Right renal pelvis (tissue), 4 donors: Measurements from ENCODE around the gene PDZRN3. TPM values are rescaled to one million over a fixed set of nuclear protein-coding genes. Genes with fewer than 3 reads are reported as not detected.
"Not testable (repeated sequence)": the region's sequence is repeated elsewhere in the genome, so short reads cannot be mapped to it uniquely, and the experiment has no call there.

Source experiments
- DNase-seq, 4 donors: peaks; one replicate each; pipeline ENCODE4 v3.0.0-alpha.2; 2013; ENCODE audit warnings: low read depth in 4 of 4, low spot score in 3 of 4, missing footprints in 1 of 4
- polyA plus RNA-seq, 4 donors: library from polyadenylated mRNA; unstranded; fragments of 120-200 nt; gene quantifications; one replicate each; pipeline ENCODE4 v1.2.1, GENCODE V29; 2013; ENCODE audit not compliant: insufficient read length in 4 of 4

The PDZRN3 gene
- polyA plus RNA-seq, 4 donors: 35.6 to 51.6 (median 45.7) TPM

- no peak for DNase-seq
Measured at GRCh38 chr3:73597476-73597875, 27.3 kb downstream of the PDZRN3 start.

GRCh38 chr3:73592154-73593144, 32.3 kb downstream of the PDZRN3 start:
- DNase-seq: no peak

DNA sequence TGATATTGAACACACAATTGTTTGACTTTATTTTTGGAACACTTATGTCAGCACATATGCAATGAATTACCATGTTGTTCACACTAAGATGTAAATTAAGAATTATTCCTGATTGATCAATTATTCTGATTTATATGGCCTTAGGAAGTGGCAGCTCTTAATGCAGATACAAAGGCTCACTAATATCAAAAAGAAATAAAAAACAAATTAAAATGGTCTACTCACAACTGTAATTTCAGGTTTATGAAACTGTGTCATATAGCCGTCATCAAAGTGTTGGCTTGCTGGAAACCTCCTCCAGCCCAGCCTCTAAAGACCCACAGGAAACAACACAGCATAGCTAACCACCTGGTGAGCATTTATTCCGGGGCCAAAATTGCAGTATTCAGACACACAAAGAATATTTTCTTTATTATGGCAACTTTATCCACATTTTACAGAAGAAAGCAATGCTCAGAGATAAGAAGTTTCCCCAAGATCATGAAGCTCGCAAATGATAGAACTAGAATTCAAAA, 33.4 kb downstream of the PDZRN3 start:
- no peak for DNase-seq

DNA sequence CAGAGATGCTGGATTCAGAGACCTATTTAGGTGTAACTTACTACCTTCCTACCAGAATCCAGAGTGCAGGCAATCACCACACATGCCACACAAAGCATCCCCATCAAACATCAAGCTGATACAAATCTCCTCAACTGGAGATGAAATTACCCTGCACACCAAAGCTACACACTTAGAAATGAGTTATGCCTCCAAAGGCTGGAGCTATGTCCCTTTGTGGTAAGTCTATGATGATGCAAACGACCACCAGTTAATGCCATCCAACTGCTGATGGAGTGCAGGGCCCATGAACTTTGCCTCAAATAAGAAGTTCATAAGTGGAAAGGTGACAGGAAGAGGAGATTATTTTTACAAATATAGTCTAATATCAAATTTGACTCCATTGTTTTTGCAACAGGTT, 38.1 kb downstream of the PDZRN3 start:
- no peak for DNase-seq

DNA sequence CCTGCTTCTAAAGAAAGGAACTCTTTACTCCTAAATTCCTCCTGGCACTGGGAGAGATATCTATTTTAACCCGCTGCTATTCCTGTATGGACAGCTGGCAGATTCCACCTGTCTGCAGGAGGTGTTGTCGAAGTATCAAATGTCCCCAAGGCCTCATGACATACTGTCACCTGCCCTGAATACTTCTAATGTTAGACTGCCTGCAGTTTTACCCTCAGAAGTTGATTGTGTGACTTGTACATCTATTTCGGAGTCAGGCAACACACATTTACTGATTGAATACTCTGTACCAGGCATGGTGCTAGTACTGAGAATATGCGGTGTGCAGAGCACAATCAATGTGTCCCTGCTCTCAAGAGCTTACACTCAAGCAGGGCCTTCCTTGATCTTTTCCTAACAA, 38.6 kb downstream of the PDZRN3 start:
- DNase-seq: no peak

- no peak for DNase-seq
Measured at GRCh38 chr3:73584873-73585272, 39.9 kb downstream of the PDZRN3 start.

GRCh38 chr3:73582535-73582934, 42.2 kb downstream of the PDZRN3 start:
- DNase-seq: no peak

GRCh38 chr3:73581134-73581846, 43.5 kb downstream of the PDZRN3 start:
- DNase-seq: no peak

DNA sequence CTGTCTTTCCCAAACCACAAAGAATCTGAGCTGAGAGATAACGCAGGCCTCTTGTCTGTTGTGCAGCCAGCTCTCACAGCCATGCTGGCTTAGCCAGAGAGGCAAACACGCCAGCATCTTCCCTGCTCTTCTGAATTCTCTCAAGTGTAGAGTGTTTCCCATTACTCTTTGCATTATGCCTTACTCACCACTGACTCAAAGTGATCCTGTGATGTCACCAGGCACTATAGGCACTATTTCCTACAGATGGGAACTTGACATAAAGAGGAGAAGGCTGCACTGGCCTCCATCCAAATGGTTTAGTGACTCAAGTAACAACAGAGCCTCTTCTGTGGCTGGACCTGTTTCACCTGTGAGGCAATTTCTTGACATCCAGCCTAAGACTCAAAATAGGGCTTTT, 44.4 kb downstream of the PDZRN3 start:
- DNase-seq: no peak

- no peak for DNase-seq
Measured at GRCh38 chr3:73577704-73578103, 47.0 kb downstream of the PDZRN3 start.

DNA sequence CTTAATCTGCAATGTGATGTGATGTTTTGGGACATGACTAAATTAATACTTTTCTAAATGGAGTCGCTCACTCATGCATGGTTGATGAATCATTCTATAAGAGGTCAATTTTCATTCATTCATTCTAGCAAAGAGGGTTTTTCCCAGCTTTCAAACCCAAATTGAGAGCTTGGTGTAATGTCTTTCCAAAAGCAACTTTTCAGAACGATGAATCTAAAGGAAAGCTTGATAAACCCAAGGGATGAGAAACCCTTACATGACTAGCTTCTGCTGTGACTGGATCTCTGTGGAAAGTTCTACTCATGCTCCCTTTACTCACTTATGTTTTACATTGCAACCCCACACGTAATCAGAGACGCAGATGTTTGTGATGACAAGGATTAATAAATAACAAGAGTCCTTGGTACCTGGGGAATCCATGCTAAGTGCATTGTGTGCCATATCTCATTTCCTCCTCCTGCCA, 47.7 kb downstream of the PDZRN3 start:
- no peak for DNase-seq

- no peak for DNase-seq
Measured at GRCh38 chr3:73575953-73576352, 48.8 kb downstream of the PDZRN3 start.

DNA sequence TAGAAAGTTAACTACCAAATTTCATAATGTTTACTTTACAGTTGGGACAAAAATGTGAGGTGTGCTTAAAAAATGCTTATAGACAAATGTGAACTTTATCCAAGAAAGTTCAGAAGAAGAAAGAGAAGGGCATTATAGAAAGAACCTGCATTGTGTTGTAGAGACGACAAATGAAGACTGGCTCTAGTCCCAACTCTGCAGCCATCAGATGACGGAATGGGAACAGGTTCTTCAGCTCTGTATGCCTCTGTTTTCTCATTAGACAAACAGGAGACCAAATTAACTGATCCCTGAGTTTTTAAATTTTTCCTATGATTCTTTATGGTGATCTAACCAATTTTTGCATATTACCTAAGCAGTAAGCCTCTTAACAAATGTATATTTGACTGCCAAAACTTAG, 49.2 kb downstream of the PDZRN3 start:
- DNase-seq: no peak

GRCh38 chr3:73573204-73573603, 51.5 kb downstream of the PDZRN3 start:
- DNase-seq: no peak

DNA sequence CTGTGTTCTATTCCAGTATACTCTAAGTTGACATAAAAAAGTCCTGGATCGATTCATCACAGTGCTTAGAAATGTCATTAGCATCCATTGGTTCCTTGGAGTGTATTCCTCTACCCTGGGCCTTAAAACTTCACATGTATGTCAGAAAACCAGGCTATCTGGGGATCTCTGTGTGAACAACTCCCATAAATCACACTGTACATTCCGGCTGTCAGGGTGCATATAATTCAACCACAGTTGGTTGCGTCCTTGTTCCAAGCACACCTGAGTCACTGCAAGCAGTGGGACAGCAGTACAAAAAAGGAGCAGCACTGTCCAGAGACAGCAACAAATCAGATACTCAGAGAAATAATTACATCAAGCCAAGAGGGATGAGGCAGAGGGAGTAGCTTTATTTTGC, 52.4 kb downstream of the PDZRN3 start:
- DNase-seq: peak in 3 of 4 donors; percentile 36 to 62 (median 58)

- no peak for DNase-seq
Measured at GRCh38 chr3:73571238-73571794, 53.4 kb downstream of the PDZRN3 start.

- no peak for DNase-seq
Measured at GRCh38 chr3:73569246-73569760, 55.4 kb downstream of the PDZRN3 start.

- DNase-seq: no peak
Measured at GRCh38 chr3:73568371-73568862, 56.3 kb downstream of the PDZRN3 start.

- DNase-seq: not testable (repeated sequence)
Measured at GRCh38 chr3:73565374-73565773, 59.4 kb downstream of the PDZRN3 start.

DNA sequence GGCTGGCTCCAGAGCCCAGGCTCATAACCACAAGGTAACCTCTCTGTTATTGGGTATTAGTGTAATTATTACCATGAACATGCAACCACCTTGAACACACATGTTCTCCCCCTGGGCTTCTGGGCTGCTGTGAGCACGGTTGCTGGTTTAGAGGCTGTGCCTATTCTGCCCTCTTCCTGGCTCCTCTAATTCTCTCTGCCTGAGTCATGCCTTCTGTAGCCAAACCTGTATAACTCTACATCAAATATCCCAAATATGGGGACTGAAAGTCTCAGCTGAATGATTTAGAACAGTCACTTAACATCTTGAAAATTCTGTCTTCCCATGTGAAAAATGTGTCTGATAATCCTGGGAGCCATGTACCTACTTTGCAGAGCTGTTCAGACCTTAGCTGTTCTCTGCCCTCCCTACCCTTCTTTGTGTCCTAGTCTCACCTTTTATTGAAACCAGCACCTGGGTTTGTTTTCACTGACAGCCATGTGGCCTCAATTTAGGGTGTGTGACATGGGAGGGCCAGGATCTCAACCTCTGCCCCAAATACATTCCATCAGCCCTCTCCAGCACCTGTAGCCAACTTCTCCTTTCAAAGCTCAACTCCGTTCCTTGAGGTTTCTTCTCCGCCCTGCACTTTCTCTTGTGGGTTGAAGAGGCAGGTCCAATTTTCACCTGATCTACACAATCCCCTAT, 60.7 kb downstream of the PDZRN3 start:
- DNase-seq: no peak
